ENCODE measurements around the gene RREB1.
A peak's percentile ranks its signal among the peaks of the same experiment; 100 is the strongest.

RREB1 gene

GRCh38 chr6:7098993-7099392 lies 8.8 kb upstream of the RREB1 start:
- no peak for DNase-seq

- DNase-seq, result no peak
Observed at GRCh38 chr6:7100072-7100752, 7.5 kb upstream of the RREB1 start.

GRCh38 chr6:7100753-7101081 lies 7.0 kb upstream of the RREB1 start:
- no peak for DNase-seq

- DNase-seq, result no peak
Observed at GRCh38 chr6:7101290-7101689, 6.5 kb upstream of the RREB1 start.

- no peak for DNase-seq
Observed at GRCh38 chr6:7104752-7105151, 3.0 kb upstream of the RREB1 start.

- DNase-seq, result no peak
Observed at GRCh38 chr6:7106215-7106751, 1.5 kb upstream of the RREB1 start.

GRCh38 chr6:7106752-7107577 lies 796 bp upstream of the RREB1 start:
- peak; percentile 74 for DNase-seq

GRCh38 chr6:7108196-7108963 lies 619 bp downstream of the RREB1 start:
- peak; percentile 65 for DNase-seq

GRCh38 chr6:7108964-7109836 lies 1.4 kb downstream of the RREB1 start:
- DNase-seq, result peak; percentile 49

GRCh38 chr6:7110092-7110792 lies 2.5 kb downstream of the RREB1 start:
- DNase-seq, result no peak

GRCh38 chr6:7111095-7111690 lies 3.4 kb downstream of the RREB1 start:
- DNase-seq, result no peak

- no peak for DNase-seq
Observed at GRCh38 chr6:7112171-7112570, 4.4 kb downstream of the RREB1 start.

GRCh38 chr6:7112741-7113313 lies 5.1 kb downstream of the RREB1 start:
- peak; percentile 53 for DNase-seq

- DNase-seq, result no peak
Observed at GRCh38 chr6:7114744-7115458, 7.1 kb downstream of the RREB1 start.

- no peak for DNase-seq
Observed at GRCh38 chr6:7115543-7116231, 7.9 kb downstream of the RREB1 start.

- DNase-seq, result no peak
Observed at GRCh38 chr6:7119272-7119801, 11.6 kb downstream of the RREB1 start.

GRCh38 chr6:7121700-7122241 lies 14.0 kb downstream of the RREB1 start:
- no peak for DNase-seq

- no peak for DNase-seq
Observed at GRCh38 chr6:7122684-7123083, 14.9 kb downstream of the RREB1 start.

GRCh38 chr6:7124114-7124513 lies 16.4 kb downstream of the RREB1 start:
- no peak for DNase-seq
